ENCODE data around the gene CPAMD8.
A peak's percentile ranks its signal among the peaks of the same experiment; 100 is the strongest.
"Not testable (repeated sequence)": the region's sequence is repeated elsewhere in the genome, so short reads cannot be mapped to it uniquely, and the experiment has no call there.

Gene CPAMD8

GRCh38 chr19:16944626-16945363, 81.8 kb downstream of the CPAMD8 start:
- DNase-seq, result no peak

GRCh38 chr19:16943942-16944625, 82.5 kb downstream of the CPAMD8 start:
- DNase-seq, result no peak

- not testable (repeated sequence) for DNase-seq
Observed at GRCh38 chr19:16943090-16943489, 83.5 kb downstream of the CPAMD8 start.

GRCh38 chr19:16942583-16942982, 84.0 kb downstream of the CPAMD8 start:
- DNase-seq, result no peak

GRCh38 chr19:16940626-16941025, 86.0 kb downstream of the CPAMD8 start:
- DNase-seq, result no peak

GRCh38 chr19:16940063-16940462, 86.5 kb downstream of the CPAMD8 start:
- DNase-seq, result not testable (repeated sequence)

GRCh38 chr19:16938211-16938610, 88.4 kb downstream of the CPAMD8 start:
- no peak for DNase-seq

- not testable (repeated sequence) for DNase-seq
Observed at GRCh38 chr19:16937796-16938195, 88.8 kb downstream of the CPAMD8 start.

GRCh38 chr19:16936901-16937300, 89.7 kb downstream of the CPAMD8 start:
- DNase-seq, result no peak

GRCh38 chr19:16934489-16934888, 92.1 kb downstream of the CPAMD8 start:
- no peak for DNase-seq

GRCh38 chr19:16931306-16931705, 95.3 kb downstream of the CPAMD8 start:
- DNase-seq, result no peak

- DNase-seq, result no peak
Observed at GRCh38 chr19:16930753-16931152, 95.9 kb downstream of the CPAMD8 start.

- no peak for DNase-seq
Observed at GRCh38 chr19:16928916-16929315, 97.7 kb downstream of the CPAMD8 start.

GRCh38 chr19:16928351-16928750, 98.3 kb downstream of the CPAMD8 start:
- no peak for DNase-seq

- no peak for DNase-seq
Observed at GRCh38 chr19:16927883-16928282, 98.7 kb downstream of the CPAMD8 start.

GRCh38 chr19:16922949-16923348, 103.7 kb downstream of the CPAMD8 start:
- no peak for DNase-seq

GRCh38 chr19:16922592-16922934, 104.0 kb downstream of the CPAMD8 start:
- no peak for DNase-seq

- peak; percentile 35 for DNase-seq
Observed at GRCh38 chr19:16921766-16922591, 104.6 kb downstream of the CPAMD8 start.

- peak; percentile 82 for DNase-seq
Observed at GRCh38 chr19:16920816-16921529, 105.6 kb downstream of the CPAMD8 start.

- DNase-seq, result no peak
Observed at GRCh38 chr19:16919496-16919895, 107.1 kb downstream of the CPAMD8 start.

- no peak for DNase-seq
Observed at GRCh38 chr19:16917401-16917800, 109.2 kb downstream of the CPAMD8 start.

GRCh38 chr19:16915734-16916133, 110.9 kb downstream of the CPAMD8 start:
- no peak for DNase-seq

GRCh38 chr19:16915135-16915534, 111.5 kb downstream of the CPAMD8 start:
- no peak for DNase-seq
